SKM-1 treated with dmso at 0.1 percent for 144 hours (cell line): ENCODE measurements around the gene HOXD4.

Experiments
- DNase-seq: peaks from one replicate; lab custom pipeline; 2025; ENCODE audit not compliant: unreplicated experiment; lab: John Stamatoyannopoulos, UW

Gene HOXD4

DNA sequence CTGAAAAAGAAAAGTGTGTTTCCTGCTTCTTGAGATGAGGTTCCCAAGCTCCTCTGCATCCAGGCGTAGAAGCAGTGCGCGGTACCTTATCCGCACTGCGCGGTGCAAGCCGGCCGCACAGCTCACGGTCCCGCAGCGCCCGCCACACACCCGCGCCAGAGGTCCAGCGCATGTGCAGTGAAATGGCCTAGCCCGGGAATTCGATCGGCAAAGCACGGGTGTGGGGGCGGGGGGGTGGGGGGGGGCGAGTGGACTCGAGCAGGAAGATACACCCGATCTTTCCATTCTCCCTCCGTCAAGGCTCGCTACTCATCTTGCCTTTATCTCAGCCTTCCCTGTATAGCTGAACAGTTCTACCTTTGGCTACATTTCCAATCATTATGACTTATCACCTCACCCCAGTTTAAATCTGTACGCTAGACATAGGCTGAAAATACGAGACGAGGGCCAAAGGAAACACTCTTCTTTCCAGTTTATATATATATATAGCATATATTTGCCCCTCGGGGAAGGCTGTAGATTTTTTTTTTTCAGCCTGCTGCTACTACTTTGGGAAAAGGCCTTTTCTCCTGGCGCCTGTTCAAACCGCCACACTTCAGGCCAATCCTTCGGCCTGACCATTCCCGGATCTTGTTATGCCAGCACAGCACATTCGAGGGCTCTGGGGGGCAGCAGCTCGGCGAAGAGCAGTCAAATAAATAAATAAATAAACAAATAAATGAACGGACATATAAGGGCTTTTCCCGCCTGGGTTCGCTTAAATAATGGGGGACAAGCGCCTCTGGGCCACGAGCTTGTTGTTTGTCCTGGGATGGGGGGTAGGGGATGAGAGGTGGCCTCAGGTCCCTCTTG is 11.5 kb upstream of the HOXD4 start:
- no peak for DNase-seq

GRCh38 chr2:176140513-176141317 is 10.6 kb upstream of the HOXD4 start:
- DNase-seq: peak; percentile 38

GRCh38 chr2:176142281-176142680 is 9.1 kb upstream of the HOXD4 start:
- DNase-seq: no peak

DNA sequence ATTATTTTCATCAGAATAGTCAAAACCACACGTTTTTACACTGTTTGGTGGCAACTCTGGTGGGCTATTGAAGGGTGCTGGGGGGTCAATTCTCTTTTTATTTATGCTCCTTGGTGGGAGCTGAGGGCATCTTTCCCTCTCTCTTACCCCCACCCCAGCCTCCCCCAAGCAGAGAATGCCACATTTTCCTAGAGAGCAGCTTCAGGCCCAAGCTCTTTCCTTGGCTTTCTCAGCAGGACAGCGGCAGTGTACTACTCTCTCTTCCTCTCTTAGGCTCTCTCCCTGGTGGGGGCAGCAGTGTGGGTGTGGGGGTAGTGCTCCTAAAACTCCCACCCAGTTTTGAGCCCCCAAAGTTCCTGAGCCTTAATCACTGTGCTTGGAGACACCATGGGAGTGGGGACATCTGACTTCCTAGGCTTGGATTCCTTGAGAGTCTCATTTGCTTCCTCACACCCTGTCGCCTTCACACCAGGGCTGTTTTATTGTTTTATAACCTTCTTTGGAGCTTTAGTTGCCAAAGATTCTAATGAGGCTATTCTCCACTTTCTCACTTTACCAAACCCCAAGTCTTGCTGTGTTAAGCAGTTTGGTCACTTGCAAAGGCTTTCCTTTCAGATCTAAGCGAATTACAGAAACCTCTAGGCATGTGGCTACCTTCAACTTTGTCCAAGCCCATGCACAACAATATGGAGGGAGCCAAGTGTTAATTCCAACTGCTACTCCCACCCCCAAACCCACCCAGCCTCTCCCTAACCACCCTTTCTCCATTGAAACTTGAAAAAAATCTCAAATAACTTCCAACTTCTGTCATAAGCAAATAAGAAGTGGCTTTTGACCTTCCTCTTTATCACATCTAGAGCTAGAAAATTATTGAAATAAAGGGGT is 6.0 kb upstream of the HOXD4 start:
- no peak for DNase-seq

DNA sequence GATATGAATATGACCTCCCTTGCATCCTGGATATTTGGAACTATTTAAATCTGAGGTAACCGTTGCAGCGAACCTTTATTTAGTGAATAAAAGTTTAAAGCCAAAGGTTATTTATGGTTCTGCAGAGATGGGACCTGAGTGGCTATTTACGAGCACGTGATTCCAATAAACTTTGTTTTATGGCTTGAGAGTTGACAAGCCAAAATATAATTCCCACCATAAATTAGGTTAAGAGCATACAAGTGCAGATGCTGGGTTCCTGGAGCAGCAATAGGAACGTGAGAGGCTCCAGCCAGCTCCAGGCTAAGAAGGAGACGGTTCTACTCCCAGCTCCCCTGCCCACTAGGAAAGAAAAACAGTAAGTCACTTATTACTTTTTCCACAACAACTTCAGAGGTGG is 5.2 kb upstream of the HOXD4 start:
- no peak for DNase-seq

DNA sequence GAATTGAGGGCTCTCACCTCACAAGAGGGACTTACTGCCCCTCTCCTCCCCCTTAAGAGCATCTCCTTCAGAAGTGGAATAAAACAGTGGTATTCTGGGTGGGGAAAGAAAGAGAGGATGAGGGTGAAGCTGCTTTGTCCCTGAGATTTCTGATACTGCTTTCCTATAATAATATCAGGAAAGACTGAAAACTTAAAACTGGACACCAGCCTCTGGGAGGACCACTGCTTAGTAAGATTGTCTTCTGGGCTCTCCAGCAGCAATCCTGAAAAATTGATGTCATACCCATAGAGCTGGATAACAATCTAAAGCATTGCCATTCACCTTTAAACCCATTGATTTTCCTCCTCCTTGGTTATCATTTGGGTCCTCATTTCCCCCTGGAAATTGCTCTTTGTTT is 4.7 kb upstream of the HOXD4 start:
- DNase-seq: no peak

DNA sequence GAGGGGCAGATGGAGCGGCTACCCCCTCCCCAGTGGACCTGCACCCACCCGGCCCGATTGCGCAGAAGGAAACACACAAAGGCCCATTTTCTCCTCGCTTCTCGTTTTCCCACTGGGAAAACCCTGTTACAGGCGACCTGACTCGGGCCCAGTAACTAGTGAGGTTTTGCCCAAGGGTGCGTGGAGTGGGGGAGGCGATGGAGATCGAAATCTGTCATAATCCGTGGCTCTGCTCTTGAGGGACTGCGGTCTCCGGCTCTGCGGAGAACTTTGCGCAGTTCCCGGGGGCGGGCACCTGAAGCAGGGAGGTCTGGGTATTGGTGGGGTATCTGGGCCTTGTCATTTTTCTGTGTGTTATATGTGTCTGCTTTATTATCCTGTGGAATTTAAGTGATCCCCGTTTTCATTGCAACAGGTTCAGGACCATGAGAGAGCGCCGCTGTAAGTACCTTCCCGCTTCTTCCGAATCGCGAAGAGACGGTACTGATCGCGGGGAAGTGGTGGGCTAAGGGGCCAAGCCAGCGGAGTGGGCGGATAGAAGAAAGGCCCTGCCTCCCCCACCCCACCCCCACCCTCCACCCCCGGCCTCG is 4.0 kb upstream of the HOXD4 start:
- DNase-seq: no peak

DNA sequence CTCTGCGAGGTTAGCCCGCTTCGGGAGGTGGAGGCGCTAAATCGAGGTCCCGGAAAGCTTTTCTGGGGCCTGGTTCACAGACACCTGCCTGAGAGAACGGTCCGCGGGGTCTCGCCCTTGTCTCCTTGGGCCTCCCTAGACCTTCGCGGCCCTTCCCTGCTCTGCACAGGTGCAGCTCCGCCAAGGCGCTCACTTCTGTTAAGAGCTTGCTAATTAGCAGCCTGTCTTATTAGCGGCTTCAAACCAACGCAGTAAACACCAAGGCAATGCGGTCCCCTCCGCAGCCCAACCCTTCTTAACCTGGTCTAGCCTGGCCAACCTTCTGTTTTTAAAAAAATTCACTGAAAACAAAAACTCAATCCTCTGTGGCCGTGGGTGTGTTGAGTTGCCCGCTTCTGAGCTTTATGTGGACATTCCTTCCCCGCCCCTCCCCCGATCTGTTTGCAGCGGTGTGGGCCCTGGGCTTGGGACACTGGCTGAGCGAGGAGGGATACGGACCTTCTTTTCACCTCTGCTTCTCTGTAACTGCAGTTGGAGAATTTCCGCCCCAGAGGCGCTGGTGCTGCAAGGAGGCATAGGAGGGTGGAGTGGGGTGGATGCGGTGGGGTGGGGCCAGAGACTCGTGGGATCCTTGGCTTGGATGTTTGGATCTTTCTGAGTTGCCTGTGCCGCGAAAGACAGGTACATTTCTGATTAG is 3.4 kb upstream of the HOXD4 start:
- no peak for DNase-seq

DNA sequence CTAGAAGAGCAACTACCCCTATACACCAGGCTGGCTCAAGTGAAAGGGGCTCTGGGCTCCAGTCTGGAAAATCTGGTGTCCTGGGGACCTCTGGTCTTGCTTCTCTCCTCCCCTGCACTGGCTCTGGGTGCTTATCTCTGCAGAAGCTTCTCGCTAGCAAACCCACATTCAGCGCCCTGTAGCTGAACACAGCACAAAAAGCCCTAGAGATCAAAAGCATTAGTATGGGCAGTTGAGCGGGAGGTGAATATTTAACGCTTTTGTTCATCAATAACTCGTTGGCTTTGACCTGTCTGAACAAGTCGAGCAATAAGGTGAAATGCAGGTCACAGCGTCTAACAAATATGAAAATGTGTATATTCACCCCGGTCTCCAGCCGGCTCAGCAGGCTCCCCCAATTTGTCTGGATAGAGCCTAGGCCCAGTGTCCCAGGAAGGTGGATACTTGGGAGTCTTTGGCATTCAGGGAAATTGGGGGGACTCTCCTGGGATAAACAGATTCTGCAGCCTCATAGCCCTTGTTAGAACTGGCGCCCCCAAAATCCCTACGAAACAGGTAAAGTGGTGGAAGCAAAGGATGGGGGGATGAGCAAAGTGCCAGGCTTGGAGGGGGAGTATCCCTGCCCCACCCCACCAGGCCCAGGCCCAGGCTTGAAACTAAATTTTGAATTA is 2.5 kb upstream of the HOXD4 start:
- no peak for DNase-seq

GRCh38 chr2:176149481-176149938 is 1.8 kb upstream of the HOXD4 start:
- no peak for DNase-seq

- no peak for DNase-seq
Measured at GRCh38 chr2:176149939-176150583, 1.3 kb upstream of the HOXD4 start.

DNA sequence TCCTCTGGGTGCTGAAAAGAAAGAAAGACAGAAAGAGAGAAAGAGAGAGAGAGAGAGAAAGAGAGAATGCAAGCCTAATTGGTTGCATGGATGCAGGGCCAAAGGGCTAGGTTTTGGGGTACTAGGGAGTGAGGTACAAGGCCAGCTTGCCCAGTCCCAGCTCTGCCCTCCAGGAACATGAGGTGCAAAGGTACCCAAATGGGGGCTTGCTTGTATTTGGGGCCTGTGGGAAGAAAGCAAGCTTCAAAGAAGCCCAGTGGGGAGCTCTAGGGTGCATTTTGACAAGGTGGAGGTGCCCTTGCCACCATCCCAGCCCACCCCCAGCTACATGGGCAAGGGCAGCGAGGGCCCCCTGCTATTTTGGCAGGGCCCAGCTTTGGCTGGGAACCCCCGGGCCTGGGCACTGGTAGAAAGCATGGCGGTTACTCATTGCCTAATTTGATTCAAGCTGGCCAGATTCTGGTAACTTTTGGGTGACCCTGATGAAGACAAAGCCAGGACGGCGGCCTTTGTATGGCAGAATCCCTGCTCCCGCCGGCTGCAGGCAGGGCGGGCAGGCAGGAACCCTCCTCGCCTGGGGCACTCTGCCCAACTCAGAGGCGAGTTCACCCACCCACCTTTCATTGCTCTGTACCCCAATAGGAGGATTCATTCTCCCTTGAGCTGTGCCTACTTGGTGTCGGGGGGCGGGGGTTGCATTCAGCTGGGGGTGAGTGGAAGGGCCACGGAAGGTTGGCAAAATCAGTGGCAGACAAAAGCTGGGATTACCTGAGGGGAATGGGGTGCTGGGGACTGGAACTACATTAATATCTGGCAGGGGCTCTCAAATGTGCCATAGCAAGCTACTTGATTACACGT is 537 bp upstream of the HOXD4 start:
- DNase-seq: no peak

DNA sequence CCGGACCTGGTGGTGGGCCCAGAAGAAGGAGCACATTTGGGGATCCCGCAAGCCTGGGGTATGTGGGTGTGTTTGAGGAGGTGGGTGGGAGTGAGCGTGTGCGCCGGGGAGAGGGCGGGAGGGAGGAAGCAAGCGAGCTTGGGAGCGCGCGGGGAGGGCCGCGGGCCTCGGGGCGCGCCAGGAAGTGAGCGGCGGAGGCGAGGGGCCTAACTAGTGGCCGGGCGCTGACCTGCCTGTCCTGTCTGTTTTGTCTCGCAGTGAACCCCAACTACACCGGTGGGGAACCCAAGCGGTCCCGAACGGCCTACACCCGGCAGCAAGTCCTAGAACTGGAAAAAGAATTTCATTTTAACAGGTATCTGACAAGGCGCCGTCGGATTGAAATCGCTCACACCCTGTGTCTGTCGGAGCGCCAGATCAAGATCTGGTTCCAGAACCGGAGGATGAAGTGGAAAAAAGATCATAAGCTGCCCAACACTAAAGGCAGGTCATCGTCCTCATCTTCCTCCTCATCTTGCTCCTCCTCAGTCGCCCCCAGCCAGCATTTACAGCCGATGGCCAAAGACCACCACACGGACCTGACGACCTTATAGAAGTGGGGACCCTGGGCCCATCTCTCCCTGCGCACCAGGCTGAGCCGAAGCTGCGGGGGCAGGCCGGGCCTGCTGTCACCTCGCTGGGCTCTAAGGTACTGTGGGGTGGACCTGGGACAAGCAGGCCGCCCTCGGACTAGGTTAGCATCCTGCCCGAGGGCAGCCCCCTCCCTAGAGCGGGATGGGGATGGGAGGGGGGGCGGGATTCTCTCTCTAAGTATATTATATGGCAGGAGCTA is 1.2 kb downstream of the HOXD4 start:
- DNase-seq: no peak

DNA sequence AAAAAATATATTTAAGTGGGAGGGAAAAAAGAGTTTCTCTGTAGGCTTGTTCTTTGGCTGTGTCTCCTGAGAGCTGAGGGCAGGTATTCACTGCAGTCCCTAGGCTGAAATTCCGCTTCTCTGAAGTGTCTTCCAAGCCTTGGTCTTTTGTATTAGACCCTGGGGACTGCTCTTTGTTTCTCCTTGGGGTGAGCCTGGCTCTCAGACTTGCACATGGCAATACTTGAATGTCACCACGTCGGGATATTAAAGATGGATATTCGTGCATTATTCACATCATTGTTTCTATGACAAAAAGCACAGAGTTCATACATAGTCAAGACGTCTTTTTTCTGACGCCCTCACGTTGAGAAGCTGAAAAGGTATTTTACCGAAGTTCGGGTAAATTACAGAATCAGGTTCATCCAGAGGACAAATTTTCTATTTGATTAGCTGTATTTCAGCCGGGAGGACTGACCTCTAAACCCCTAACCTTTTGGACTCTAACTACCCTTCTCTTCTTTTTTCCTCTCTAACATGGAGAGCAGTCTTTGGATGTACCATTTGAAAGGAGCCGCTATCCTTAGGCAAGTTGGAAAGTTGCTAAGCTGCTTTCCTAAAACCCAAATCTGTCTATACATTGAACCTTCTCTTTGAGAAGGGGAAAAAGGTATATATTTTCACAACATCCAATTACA is 3.4 kb downstream of the HOXD4 start:
- DNase-seq: no peak

DNA sequence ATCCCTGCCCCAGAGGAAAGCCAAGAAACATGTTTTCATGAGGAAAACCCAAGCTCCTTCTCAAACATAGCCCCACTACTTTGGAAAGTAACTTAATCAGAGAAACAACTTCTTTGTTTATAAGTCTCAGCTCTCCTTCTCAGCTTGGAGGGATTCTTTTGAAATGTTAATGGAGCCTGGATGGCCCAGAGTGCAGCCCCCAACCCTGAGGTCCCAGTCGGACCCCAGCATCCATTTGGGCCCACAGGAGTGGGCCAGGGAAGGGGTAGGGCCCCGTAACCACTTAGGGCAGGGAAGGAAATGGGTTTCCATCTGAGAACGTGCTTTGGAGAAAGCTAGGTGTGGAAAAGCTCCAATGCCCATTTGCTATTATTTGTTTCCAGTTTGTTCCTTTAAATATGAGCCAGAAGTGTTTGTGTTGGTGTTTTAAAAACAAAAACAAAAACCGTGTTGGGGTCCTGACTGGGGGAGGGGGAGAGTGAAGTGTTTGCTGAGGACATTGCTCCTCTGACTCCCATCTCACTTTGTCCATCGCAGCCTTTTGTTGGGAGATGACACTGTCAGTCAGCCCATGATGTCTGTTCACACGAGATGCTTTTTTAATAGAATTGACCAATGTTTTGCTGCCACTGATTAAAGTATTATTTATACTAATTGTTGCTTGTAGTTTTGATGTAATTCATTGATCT is 4.2 kb downstream of the HOXD4 start:
- no peak for DNase-seq

GRCh38 chr2:176156301-176156806 is 5.0 kb downstream of the HOXD4 start:
- no peak for DNase-seq
